ENCODE measurements around the gene POGZ. TPM values are rescaled to one million over a fixed set of nuclear protein-coding genes. Genes with fewer than 3 reads are reported as not detected.
A peak's percentile ranks its signal among the peaks of the same experiment; 100 is the strongest.

Gene POGZ
- total and polyA plus RNA-seq, 2 of the 13 experiments (the other 11 are each of a cell fraction or from before 2014, with no cell fraction given), result 15.3 to 45.6 TPM

DNA sequence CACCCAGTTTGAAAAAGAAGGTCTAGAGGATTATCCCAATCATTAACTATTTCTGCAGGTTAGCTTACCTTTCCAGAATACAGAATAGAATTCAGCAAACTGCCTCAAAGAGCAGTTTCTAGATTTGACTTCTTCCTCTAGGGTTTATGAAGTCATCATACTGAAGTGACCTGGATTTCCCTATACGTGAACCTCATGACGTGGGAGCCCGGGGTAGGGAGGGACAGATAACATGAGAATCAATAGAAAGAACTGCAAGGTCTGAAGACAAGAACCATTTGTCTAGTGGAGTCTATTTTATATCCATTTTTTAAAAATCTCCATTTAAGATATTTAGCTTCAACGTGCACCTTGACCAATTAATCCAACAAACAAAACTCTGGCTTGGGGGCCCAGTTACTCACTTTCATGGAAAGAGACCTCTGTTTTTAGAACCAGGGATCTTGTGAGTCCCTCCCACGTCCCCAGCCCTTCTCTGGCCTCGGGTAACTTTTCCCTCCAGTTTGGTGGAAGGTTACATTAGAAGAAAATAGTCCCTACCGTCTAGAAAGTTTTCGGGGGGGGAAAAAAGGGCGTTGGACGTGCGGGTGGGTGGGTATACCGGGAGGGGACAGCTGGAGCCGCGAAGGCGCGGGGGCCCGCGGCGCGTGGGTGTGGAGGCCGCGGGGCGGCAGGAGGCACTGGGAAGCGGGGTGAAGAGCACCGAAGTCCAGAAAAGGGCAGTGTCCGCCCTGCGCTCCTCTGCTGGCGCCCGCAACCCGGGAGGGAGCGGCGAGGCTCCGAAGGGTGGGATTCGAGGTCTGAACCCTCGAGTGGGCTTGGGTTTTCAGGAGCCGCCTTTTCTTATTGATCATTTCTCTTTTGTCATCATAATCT, 13.8 kb upstream of the POGZ start (continued):
- TF ChIP-seq, protein P1, sequence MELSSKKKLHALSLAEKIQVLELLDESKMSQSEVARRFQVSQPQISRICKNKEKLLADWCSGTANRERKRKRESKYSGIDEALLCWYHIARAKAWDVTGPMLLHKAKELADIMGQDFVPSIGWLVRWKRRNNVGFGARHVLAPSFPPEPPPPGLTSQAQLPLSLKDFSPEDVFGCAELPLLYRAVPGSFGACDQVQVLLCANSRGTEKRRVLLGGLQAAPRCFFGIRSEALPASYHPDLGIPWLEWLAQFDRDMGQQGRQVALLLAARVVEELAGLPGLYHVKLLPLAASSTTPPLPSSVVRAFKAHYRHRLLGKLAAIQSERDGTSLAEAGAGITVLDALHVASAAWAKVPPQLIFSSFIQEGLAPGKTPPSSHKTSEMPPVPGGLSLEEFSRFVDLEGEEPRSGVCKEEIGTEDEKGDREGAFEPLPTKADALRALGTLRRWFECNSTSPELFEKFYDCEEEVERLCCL (CRISPR knock-in tag; IDR thresholded peaks at IDR 0.05; ENCODE audit: borderline replicate concordance), result no peak
- TF ChIP-seq ZZZ3 (CRISPR knock-in tag; IDR thresholded peaks at IDR 0.05; ENCODE audit: borderline replicate concordance) (no peak), ZNF496 (CRISPR knock-in tag; IDR thresholded peaks at IDR 0.05; ENCODE audit: insufficient replicate concordance) (no peak), ZNF3 (CRISPR knock-in tag; IDR thresholded peaks at IDR 0.05) (no peak), SMYD3 (CRISPR knock-in tag; IDR thresholded peaks at IDR 0.05) (no peak), KDM3A (CRISPR knock-in tag; IDR thresholded peaks at IDR 0.05; ENCODE audit: low read depth) (no peak), XRCC5 (optimal IDR thresholded peaks at IDR 0.05; ENCODE audit: low read length) (no peak), FLYWCH1 (CRISPR knock-in tag; IDR thresholded peaks at IDR 0.05) (no peak), CHD4 (IDR thresholded peaks at IDR 0.05; ENCODE audit: borderline replicate concordance, low read length) (no peak), KDM6A (CRISPR knock-in tag; IDR thresholded peaks at IDR 0.05; ENCODE audit: low read depth) (no peak), NFYC (CRISPR knock-in tag; IDR thresholded peaks at IDR 0.05) (no peak), JARID2 (CRISPR knock-in tag; IDR thresholded peaks at IDR 0.05; ENCODE audit: insufficient replicate concordance) (no peak), CBX5 (CRISPR knock-in tag; IDR thresholded peaks at IDR 0.05; ENCODE audit: borderline replicate concordance) (no peak), PREB (CRISPR knock-in tag; IDR thresholded peaks at IDR 0.05) (no peak), ZNF746 (CRISPR knock-in tag; IDR thresholded peaks at IDR 0.05) (no peak), HNRNPLL (IDR thresholded peaks at IDR 0.05; ENCODE audit: low read depth, low read length, poor library complexity, severe bottlenecking) (peak; percentile 36), HNRNPUL1 (IDR thresholded peaks at IDR 0.05; ENCODE audit: low read depth, low read length) (no peak), HOXA3 (CRISPR knock-in tag; IDR thresholded peaks at IDR 0.05) (0 out of 2 replicates have a peak, but pooled peaks have one; percentile 24), ETV5 (CRISPR knock-in tag; IDR thresholded peaks at IDR 0.05; ENCODE audit: borderline replicate concordance) (no peak), KLF9 (CRISPR knock-in tag; IDR thresholded peaks at IDR 0.05; ENCODE audit: low read depth) (no peak), ZIK1 (CRISPR knock-in tag; IDR thresholded peaks at IDR 0.05; ENCODE audit: borderline replicate concordance, low read depth) (no peak), ONECUT2 (CRISPR knock-in tag; IDR thresholded peaks at IDR 0.05) (no peak), SP5 (CRISPR knock-in tag; IDR thresholded peaks at IDR 0.05; ENCODE audit: borderline replicate concordance, low read depth) (no peak), JDP2 (CRISPR knock-in tag; IDR thresholded peaks at IDR 0.05; ENCODE audit: borderline replicate concordance) (no peak), FOXM1 (CRISPR knock-in tag; IDR thresholded peaks at IDR 0.05) (no peak), ZNF333 (CRISPR knock-in tag; IDR thresholded peaks at IDR 0.05; ENCODE audit: borderline replicate concordance) (no peak), RAD21 (CRISPR knock-in tag; IDR thresholded peaks at IDR 0.05) (no peak), ZNF709 (CRISPR knock-in tag; IDR thresholded peaks at IDR 0.05) (no peak)

Data from HepG2 (cell line).